Activated T-cell treated with anti-CD3 and anti-CD28 coated beads for 48 hours (primary cell): ENCODE data around the gene SPA17.

Experiments used
- DNase-seq: peaks from one replicate; pipeline ENCODE4 v3.0.0-alpha.2; 2020; ENCODE audit warnings: low read depth

Gene SPA17

DNA sequence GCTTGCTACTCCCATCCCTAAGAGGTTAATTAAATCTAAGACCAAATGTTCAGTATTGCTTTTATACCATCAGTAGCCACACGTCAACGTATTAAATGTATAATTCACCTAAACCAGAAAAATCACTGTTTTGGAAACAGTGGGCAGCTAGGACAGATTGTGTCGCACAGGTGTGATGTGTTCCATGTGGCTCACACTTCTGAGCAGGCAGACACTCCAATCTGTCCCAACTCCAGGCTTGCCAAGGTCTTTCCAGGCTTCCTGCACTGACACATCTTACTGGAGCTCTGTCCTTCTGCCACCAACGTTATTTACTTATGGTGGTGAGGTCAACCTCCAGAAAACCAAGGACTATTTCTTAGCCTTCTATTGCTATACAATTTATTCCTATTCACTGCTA is 11.6 kb upstream of the SPA17 start:
- DNase-seq: no peak

DNA sequence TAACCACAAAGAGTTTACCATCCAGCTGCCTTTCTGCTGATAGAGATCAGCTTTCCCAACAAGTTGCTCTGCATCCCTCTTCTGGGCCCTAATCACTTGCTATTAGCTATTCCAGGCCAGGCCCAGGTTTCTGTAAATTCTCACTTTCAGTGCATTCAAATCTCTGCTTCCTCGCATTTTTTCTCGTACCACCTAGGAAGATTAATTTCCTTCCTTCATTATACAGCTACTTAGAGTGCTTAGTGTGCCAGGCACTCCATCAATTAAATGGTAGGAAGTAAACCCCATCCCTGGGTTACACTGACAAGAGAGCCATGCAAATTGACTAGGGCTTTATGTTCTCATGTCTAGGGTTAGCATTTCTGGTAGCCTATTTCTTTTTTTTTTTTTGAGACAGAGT is 9.8 kb upstream of the SPA17 start:
- DNase-seq: no peak

DNA sequence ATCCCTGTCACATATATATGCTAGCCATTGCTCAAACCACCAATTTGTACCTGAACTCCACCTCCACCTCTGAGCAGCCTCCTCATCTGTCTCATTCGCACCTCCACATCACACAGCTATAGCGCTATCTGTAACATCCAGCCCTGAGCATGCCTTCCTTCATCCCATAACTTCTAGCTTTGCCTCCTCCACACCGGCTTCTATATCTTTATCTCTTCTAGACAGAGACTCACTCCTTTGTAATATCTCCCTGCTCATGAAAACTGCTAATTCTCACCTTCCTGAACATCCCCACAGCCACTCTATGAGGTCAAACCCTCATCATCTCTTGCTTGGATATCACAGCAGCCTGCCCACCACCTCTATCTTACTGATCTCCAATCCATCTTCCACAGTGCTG is 6.1 kb upstream of the SPA17 start:
- no peak for DNase-seq

DNA sequence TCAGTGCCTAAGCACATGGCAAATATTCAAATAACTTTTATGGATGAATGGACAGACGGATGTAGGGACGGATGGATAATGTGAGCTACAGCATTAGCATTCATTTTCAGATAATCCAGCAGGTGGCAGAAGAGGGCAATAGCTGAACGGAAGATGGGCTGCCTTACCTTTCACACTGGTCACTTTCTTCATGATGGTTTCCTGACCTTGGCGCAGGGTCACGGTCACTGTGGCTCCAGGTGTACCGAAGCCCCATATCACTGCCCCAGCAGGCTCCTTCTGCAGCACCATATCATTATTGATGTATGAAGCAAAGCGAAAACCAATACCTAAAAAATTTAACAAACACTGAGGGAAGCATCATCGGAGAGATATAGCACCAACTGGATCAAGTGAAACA is 4.5 kb upstream of the SPA17 start:
- no peak for DNase-seq

DNA sequence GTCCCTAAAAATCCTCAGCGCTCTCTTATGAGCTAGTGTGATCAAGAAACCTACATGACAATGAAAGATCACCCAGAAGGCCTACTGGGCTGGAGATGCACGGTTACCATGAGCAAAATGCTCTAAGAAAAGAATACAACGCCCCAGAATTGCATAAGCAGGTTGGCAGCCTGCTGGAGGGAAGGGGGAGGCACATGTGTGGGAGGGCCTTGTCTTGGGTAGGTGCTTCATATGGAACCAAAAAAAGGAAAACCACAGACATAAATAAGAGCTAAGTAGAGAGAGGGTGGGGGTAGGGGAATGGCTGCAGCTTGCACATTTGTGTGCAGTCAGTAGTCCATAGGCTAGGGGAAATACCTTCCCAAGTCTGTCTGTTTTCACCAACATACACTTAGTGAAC is 3.0 kb upstream of the SPA17 start:
- DNase-seq: no peak

DNA sequence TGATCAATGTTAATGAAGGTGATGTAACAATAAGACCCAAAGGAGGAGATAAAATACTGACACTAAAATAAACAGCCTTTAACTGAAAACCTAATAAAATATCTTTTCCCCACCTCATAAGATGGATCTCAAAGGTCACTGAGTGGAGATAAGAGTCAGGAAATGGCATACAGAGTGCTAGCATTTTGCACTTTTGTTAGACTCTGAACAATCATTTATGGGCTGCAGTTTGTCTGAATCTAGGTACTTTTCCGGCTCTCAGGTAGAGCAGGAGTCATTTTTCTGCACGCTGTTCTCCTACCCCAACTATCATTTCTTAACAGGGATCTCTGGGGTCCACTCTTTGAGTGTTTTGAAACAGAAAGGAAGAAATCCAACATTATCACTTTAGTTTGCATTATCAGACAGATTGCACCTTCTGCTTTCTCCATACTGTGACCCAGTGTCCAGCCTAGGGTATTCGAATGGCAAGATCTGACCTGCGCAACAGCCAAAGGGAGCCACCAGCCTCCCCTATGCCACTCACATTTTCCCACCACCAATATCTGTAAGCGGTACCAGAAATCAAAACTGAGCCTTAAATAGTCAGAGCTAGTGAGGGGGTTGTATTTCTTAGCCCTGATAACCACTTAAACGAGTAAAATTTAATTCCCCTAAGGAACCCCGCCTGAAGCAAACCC is 1.0 kb upstream of the SPA17 start:
- DNase-seq: no peak

DNA sequence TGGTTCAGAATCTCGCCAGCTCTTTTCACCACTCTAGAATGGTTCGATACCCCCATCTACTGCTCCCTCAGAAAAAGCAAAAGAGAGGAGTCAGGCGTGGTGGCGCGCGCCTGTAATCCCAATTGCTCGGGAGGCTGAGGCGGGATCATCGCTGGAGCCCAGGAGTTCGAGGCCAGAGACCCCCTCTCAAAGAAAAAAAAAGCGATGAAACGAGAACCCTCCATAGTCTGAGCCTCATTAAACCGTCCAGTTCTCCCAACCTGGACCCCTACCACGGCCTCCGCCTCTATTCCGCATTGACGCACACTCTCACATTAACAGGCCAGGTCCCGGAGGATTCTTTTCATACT is 439 bp downstream of the SPA17 start:
- no peak for DNase-seq

DNA sequence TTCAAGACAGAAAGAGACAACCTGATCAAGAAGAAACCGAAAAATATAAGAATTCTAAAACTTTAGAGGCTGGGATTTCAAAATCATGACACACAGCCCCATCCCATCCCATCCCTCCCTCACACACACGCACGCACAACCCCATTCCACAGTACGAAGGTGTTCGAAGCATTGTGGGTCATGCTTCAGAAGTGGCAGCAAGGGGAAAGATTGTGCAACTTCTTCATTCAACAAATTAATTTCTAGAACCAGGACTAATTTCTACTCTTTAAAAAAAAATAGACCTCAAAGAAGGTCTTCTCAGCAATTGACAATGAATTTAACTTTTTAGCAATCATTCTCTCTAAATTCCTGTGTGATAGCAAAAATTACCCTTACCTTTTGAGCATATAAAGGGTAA is 867 bp downstream of the SPA17 start:
- no peak for DNase-seq

DNA sequence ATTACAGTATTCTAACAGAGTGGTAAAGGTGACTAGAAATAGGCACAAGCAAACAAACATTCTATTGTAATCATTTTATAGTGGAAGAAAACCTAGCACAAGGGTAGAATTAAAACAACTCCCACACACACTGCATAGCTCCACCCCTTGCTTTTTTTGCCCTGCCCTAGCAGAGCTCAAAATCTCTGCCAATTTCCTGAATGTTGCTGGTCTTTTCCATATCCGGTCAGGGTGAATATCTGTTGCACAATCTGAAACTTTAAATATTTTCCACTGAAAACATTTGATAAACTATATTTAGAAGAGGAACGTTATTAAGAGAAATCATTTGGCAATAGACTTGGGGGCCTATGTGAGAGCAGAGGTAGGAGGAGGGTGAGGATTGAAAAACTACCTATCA is 2.7 kb downstream of the SPA17 start:
- no peak for DNase-seq

DNA sequence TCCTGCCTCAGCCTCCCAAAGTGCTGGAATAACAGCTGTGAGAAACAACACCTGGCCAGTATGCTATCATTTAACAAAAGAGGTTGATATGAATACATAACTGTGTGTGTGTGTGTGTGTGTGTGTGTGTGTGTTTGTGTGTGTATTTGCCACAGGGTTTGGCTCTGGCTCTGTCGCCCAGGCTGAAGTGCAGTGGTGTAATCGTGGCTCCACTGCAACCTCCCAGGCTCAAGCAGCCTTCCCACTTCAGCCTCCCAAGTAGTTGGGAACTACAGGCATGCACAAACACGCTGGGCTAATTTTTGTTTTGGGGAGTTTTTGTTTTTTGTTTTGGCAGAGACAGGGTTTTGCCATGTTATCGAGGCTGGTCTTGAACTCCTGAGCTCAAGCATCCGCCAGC is 4.7 kb downstream of the SPA17 start:
- no peak for DNase-seq

DNA sequence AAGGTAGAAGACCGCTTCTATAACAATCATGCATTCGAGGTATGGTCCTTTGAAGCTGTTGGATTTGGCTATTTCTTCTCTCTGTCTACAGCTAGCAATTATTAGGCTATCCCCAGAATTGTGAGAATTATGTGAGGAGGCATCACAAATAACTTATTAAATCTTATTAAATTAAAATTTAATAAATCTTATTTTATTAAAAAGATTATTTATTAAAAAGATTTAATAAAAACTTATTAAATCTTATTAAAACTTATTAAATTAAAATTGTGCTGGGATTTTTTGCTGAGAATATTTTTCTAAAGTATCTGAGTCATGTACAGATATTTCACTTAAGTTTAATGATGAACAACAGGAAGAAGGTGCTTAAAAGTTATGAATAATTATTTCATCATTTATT is 7.7 kb downstream of the SPA17 start:
- no peak for DNase-seq

DNA sequence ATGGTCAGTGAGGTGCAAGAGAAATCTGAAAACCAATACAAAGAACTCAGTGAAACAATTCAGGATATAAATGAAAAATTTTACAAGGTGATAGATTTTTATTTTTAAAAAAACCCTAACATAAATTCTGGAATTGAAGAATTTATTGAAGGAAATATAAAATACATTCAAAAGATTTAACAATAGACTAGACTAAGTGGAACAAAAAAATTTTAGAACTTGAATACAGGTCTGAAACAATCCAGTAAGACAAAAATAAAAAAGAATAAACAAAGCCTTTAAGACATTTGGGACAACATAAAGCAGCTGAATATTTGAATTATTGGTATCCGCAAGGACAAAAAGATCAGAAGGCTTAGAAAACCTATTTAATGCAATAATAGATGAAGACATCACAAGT is 8.7 kb downstream of the SPA17 start:
- no peak for DNase-seq

DNA sequence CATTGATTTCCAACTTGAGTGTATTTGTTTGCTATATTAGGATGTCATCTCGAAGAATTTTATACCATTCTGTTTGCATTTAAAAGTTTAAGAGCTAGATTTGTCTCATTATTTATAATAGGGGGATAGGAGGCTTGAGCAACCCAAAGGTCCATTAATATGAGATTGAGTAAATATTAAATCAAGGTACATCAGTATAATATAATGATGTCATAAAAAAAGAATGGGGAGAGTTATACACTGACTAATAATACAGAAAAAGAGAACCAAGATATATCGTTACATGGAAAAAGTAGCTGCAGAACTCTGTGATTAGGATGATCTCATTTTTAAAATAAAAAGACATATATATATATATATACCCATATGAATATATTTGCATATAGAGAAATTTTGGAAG is 19.4 kb downstream of the SPA17 start:
- DNase-seq: no peak

DNA sequence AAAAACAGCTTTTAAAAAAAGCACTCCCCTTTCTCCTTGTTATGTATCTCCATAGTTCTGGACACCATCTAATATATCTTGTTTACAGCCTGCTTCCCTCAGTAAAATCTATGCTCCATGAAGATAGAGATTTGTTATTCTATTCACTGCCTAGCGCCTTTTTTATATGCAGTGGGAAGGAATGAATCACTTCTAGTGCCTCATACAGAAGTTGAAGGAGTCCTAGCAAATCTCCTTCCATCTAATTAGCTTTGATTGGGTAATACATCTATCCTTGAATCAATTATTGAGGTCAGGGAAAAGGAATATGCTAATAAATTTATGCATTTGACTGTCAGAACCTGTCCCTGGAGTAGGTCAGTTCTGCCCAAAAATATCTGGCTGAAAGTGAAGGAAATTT is 25.8 kb downstream of the SPA17 start:
- DNase-seq: no peak

DNA sequence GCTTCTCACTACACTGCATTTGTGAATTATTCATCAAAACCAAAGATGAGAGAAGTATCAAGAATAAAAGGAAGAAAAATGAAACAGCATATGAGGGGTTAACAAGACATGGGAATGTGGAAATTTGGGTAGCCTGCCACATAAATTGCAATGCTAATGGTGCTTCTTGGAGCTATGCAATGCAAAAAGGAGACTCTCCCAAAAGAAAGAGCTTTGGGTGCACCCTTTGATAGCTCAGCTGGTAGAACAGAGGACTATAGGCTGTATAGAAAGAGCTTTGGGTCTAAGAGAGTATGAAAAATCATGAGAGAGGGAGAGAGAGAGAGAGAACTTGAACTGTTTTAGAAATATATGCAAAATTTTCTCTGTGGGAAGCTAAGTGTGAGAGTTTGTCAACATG is 26.3 kb downstream of the SPA17 start:
- no peak for DNase-seq

DNA sequence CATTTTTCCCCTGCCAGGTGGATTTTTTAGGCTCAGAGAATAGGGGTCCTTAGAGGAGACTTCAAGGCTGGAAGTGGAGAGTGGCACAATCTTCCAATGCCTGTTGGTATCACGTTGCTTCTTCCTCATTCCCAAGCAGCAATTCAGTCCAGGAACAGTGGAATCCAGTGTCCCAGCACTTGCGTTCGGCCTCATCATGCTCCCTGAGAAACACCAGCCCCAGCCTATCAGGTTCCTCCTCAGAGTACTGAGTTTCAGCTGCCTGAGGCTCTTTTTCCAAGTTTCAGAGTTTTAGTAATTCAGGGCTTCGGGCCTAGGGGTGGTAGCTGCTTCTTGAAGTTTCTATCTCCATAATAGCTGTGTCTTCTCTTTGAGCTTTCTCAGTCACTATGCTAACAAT is 34.1 kb downstream of the SPA17 start:
- DNase-seq: no peak

DNA sequence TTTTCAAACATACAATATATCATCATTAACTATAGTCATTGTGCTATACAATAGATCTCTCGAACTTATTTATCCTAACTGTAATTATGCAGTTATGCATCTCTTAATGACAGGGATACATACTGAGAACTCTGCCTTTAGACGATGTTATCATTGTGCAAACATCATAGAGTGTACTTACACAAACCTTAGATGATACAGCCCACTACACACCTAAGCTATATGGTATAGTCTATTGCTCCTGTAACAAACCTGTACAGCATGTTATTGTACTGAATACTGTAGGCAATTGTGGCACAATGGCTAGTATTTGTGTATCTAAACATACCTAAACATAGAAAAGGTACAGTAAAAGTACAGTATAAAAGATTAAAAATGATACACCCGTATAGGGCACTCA is 38.7 kb downstream of the SPA17 start:
- DNase-seq: no peak

DNA sequence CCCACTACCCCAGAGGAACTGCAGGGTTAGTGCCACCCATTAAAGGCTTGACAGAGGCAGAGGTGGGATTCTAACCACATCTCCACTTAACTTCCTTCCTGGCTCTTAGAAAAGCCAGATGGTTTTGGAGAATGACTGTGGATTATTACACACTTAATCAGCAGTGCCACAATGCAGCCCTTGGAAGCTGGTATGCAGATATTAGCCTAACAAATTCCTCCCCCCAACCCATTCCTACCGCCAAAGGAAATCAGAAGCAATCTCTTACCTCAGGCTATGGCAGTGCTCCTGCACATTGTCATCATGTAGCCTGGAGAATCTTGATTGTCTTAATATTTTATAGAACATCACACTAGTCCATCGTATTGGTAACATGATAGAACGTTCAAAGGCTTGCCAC is 42.9 kb downstream of the SPA17 start:
- DNase-seq: no peak

DNA sequence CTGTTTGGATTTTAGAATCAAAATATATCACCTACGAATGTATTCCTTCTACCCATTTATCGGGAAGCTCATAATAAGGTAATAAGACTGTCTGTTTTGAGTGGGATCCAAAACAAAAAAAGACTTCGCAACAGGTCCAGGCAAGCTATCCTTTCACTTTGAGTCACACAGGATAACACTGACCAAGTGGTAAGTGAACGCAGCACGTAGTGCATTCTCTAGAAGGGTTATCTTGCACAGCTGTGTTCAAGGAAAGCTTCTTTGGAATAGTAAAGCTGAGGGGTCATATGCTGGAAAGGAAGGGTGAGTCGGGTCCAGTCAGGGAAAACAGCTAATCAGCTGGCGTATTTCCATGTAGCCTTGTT is 43.7 kb downstream of the SPA17 start:
- DNase-seq: no peak

DNA sequence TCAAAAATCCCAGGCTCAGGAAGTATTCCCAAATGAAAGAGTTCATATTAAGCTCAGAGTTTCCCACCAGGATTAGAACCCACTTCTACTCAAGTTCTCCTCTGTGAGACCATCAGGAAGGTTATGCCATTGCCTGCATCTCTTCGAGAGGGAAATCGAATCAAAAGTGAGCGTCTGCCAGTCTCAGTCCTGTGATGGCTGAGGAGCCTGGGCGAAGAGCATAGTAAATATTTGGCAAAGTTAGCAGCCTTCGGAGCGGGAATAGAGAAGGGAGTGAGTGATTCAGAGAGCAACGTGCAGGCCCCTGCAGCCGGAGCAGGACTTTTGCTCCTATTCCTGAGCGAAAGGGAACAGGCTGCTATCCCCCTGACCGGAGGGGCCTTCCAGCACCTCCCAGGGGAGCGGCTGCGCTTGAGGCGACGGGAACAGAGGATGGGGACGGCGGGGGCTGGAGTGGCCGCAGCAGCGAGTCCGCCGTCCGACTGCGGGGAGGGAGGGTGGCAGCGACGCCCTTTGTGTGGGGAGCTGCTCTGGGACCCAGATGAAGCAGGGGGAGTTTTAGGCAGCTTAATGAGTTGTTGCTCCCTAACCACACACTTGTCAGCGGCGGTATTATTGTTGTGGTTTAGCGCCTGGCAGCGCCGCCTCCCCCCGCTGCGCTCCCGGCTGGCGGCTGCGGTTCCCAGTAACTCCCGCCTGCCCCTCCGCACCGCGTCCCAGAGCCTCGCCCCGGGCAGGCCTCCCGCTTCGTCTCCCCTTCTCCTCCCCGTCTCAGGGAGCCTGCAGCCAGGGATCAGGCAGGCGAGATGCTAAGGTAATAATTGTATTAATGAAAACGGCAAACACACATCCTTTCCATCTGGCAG is 44.3 kb downstream of the SPA17 start:
- no peak for DNase-seq

DNA sequence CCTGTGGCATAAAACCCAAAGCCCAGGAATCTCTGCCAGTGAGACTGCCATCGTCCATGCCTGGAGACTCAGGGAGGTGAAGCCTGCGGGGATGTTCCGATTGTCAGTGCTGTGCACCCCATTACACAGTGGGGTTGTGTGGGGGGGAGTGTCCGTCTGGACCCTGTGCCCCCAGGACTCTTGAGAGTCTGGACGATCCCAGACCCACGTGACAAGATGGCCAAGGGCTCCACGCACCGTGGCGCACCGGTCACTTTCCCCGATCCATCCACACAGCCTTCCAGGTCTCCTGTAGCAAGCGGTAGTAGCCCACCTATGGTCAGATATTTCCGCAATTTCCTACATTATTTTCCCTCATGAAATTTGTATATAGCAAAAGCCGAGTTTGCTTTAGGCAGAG is 45.1 kb downstream of the SPA17 start:
- no peak for DNase-seq

DNA sequence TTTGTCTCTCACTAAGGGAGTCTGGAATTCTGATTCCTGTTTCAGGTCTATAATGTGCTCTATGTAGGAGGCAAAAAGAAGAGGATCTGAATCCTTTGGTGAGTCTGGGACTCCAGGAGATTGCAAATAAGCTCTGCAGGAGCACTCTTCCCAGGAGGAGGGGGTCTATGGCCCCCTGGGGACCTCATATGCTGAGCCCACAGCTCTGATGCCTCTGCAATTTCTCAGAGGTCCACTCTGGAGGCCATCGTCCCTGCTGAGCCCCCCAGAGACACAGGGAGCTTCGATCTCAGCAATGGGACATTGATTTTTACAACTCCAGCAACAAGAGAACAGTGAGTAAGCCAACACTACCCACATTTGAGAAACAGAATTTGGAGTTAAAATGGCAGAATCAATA is 45.8 kb downstream of the SPA17 start:
- DNase-seq: no peak

DNA sequence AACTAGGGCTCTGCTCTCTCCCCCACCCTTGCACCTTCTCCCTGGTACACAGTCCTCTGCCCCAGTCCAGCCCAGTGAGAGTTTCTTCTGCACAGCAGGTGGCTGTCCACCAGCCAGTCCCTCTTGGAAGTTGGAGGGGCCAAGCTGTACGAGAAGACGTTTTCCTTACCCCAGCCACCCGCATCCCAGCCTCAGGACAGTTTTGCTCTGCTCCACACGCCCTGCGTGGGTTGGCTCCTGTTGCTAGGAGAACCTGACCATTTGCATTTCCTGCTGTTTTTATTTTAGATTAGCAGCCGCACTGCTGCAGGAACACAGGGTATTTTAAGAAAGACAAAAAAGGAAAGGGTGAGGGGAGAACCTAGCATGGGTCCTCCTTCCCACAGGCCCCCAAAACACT is 48.5 kb downstream of the SPA17 start:
- DNase-seq: no peak
